ENCODE measurements around the gene SGK1. TPM values are rescaled to one million over a fixed set of nuclear protein-coding genes. Genes with fewer than 3 reads are reported as not detected.
"Not testable (repeated sequence)": the region's sequence is repeated elsewhere in the genome, so short reads cannot be mapped to it uniquely, and the experiment has no call there.

SGK1 gene
- total RNA-seq, 2 donors from 2014 or later, result 67.3 to 97.5 TPM

DNA sequence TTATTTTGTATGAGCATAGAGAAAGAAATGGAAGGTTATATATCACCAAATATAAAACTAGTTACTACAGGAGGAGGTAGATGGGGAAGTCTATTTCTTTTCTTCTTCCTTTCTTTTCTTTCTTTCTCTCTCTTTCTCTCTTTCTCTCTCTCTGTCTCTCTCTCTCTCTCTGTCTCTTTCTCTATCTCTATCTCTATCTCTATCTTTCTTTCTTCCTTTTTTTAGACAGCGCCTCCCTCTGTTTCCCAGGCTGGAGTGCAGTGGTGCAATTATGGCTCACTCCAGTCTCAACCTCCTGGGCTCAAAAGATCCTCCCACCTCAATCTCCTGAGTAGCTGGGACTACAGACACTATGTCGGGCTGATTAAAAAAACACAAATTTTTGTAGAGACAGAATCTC is 10.2 kb upstream of the SGK1 start:
- H3K27ac ChIP-seq, result no peak overlapping the region
- H3K27me3 ChIP-seq (replicated peaks; ENCODE audit: insufficient read depth), result no peaks in the 10 kb centered on the region
- H3K4me3 ChIP-seq, result no peak overlapping the region
- H3K36me3 ChIP-seq, result no peaks in the 10 kb centered on the region
- no peak for ATAC-seq (ENCODE audit: insufficient number of reproducible peaks, low FRiP score, low read depth)
- H3K4me1 ChIP-seq (ENCODE audit: control insufficient read depth in 1 of 2, low read depth in 2 of 2), result no peaks in the 10 kb centered on the region
- TF ChIP-seq, protein P1, sequence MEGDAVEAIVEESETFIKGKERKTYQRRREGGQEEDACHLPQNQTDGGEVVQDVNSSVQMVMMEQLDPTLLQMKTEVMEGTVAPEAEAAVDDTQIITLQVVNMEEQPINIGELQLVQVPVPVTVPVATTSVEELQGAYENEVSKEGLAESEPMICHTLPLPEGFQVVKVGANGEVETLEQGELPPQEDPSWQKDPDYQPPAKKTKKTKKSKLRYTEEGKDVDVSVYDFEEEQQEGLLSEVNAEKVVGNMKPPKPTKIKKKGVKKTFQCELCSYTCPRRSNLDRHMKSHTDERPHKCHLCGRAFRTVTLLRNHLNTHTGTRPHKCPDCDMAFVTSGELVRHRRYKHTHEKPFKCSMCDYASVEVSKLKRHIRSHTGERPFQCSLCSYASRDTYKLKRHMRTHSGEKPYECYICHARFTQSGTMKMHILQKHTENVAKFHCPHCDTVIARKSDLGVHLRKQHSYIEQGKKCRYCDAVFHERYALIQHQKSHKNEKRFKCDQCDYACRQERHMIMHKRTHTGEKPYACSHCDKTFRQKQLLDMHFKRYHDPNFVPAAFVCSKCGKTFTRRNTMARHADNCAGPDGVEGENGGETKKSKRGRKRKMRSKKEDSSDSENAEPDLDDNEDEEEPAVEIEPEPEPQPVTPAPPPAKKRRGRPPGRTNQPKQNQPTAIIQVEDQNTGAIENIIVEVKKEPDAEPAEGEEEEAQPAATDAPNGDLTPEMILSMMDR (IDR thresholded peaks at IDR 0.05), result no peak
- peaks cover 4% of the 10 kb centered on the region for H3K9me3 ChIP-seq
- DNase-seq (ENCODE audit: low spot score), result no peak

DNA sequence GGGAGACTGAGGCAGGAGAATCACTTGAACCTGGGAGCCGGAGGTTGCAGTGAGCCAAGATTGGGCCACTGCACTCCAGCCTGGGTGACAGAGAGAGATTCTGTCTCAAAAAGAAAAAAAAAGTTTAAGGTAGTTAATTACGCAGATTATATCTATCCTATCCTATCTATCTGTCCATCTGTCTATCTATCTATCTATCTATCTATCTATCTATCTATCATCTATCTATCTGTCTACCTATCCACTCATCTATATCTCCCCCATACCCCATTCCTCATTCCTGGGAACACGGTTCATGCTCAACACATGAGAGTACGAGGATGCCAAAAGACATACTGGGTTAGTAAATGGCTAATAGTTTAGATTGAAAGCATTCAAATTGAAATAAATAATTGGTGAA is 8.3 kb upstream of the SGK1 start:
- not testable (repeated sequence) for DNase-seq (ENCODE audit: low spot score); H3K4me3 ChIP-seq; H3K9me3 ChIP-seq; H3K27me3 ChIP-seq (replicated peaks; ENCODE audit: insufficient read depth); H3K4me1 ChIP-seq (ENCODE audit: control insufficient read depth in 1 of 2, low read depth in 2 of 2); H3K27ac ChIP-seq; ATAC-seq (ENCODE audit: insufficient number of reproducible peaks, low FRiP score, low read depth); H3K36me3 ChIP-seq

DNA sequence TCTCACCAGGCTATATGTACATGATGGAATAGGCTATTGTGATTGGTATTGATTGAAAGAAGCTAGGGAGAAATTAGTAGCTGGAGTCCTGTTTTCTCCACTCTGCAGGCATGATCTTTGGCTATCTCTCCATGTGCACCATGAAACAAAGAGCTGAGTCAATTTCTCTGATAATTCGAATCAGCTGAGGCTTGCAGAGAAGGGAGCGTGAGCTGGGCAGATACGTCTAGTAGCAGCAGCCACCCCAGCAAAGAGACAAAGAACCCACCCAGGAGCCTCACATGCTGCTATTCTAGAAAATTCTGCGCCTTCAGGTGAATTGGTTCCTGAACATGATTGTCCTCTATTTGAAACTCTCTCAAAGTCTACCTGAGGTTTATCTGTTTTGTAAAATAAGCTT is 6.9 kb upstream of the SGK1 start:
- no peaks in the 10 kb centered on the region for H3K36me3 ChIP-seq
- no peak for DNase-seq (ENCODE audit: low spot score)
- H3K4me1 ChIP-seq (ENCODE audit: control insufficient read depth in 1 of 2, low read depth in 2 of 2), result no peaks in the 10 kb centered on the region
- H3K27ac ChIP-seq, result no peak overlapping the region
- no peak for ATAC-seq (ENCODE audit: insufficient number of reproducible peaks, low FRiP score, low read depth)
- H3K9me3 ChIP-seq, result peaks cover 4% of the 10 kb centered on the region
- TF ChIP-seq, protein P1 (IDR thresholded peaks at IDR 0.05), result no peak
- H3K4me3 ChIP-seq, result no peak overlapping the region
- no peaks in the 10 kb centered on the region for H3K27me3 ChIP-seq (replicated peaks; ENCODE audit: insufficient read depth)

DNA sequence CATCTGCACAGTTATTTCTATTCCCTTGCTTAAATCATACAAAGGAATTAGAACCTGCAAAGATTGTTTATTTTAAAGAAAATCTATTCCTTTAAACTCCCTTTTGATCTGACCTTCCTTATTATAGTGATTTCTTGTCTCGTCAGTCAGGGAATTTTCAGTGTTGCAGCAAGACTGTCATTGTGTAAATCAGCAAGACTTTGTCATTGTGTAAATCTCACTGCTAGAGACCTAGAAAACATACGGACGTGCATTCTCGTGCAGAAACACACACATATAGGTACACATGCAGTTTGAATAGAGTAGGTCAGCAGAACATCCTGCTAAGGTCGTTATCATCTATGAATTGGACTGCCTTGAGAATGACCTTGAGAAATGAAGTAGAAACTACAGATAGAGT is 6.2 kb upstream of the SGK1 start:
- Histone ChIP-seq H3K4me1 (ENCODE audit: control insufficient read depth in 1 of 2, low read depth in 2 of 2) (no peaks in the 10 kb centered on the region), H3K27ac (no peak overlapping the region), H3K4me3 (no peak overlapping the region), H3K36me3 (no peaks in the 10 kb centered on the region), H3K9me3 (peaks cover 4% of the 10 kb centered on the region), H3K27me3 (replicated peaks; ENCODE audit: insufficient read depth) (no peaks in the 10 kb centered on the region)
- TF ChIP-seq, protein P1 (IDR thresholded peaks at IDR 0.05), result no peak
- ATAC-seq (ENCODE audit: insufficient number of reproducible peaks, low FRiP score, low read depth) (no peak), DNase-seq (ENCODE audit: low spot score) (no peak)

DNA sequence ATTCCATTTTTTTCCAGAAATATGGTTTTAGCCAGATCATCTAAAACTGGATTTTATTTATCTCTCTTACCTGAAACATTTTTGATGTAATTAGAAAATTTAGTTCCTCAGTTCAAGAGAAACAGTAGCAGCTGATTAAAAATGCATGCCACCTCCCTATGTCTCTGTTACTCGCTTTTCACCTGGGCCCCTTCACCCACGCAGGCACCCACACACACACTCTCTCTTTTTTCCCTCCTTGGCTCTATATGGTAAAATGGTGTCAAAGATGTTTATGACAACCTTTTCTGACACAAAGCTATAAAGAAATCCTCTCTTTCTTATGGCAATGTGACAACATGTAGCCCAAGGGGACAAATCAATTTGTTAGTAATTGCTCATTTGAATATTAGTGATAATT is 5.8 kb upstream of the SGK1 start:
- Histone ChIP-seq H3K9me3 (peaks cover 4% of the 10 kb centered on the region), H3K4me1 (ENCODE audit: control insufficient read depth in 1 of 2, low read depth in 2 of 2) (no peaks in the 10 kb centered on the region), H3K4me3 (no peak overlapping the region), H3K27me3 (replicated peaks; ENCODE audit: insufficient read depth) (no peaks in the 10 kb centered on the region), H3K27ac (no peak overlapping the region), H3K36me3 (no peaks in the 10 kb centered on the region)
- no peak for DNase-seq (ENCODE audit: low spot score)
- no peak for ATAC-seq (ENCODE audit: insufficient number of reproducible peaks, low FRiP score, low read depth)
- TF ChIP-seq, protein P1 (IDR thresholded peaks at IDR 0.05), result no peak

DNA sequence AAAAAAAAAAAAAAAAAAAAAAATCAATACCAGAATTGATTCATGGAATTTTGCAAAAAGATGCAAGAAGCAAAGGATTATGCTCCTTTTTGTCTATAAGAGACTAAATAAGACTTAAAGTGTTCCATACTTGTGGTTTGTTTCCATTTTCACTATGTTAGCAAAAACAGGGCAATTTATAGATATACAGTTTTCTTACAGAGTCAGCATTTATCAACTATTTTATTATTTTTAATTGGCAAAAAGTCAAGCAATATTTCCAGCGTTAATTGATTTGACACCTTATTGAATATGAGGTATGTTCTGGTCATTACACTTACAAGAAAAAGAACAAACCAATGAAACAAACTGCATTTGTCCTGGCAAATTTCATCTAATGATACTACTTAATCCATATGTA is 5.4 kb upstream of the SGK1 start:
- Histone ChIP-seq H3K27me3 (replicated peaks; ENCODE audit: insufficient read depth) (no peaks in the 10 kb centered on the region), H3K4me1 (ENCODE audit: control insufficient read depth in 1 of 2, low read depth in 2 of 2) (peaks cover 0 to 1% of the 10 kb centered on the region in 2 donors), H3K36me3 (no peaks in the 10 kb centered on the region), H3K4me3 (no peak overlapping the region), H3K27ac (no peak overlapping the region), H3K9me3 (peaks cover 4% of the 10 kb centered on the region)
- ATAC-seq (ENCODE audit: insufficient number of reproducible peaks, low FRiP score, low read depth) (no peak), DNase-seq (ENCODE audit: low spot score) (no peak)
- TF ChIP-seq, protein P1 (IDR thresholded peaks at IDR 0.05), result no peak

Data from thoracic aorta (tissue), 2 donors.